Keratinocyte (primary cell): ENCODE measurements around the gene UCK2. TPM values are rescaled to one million over a fixed set of nuclear protein-coding genes. Genes with fewer than 3 reads are reported as not detected.

ENCODE experiments used
- DNase-seq: peaks from one replicate; pipeline ENCODE4 v3.0.0-alpha.2; 2011; ENCODE audit warnings: low read depth, missing footprints, low spot score
- FAIRE-seq: peaks from 2 replicates; lab custom pipeline; 2011; peaks lifted over from hg19 to GRCh38; lab: Jason Lieb, UNC
- H2AFZ ChIP-seq: 2 replicates; pipeline ENCODE4 v1.6.0; 2012; ENCODE audit warnings: low read length, control low read depth, inconsistent platforms; ENCODE audit not compliant: control insufficient read depth
- H3K27ac ChIP-seq: 2 replicates; pipeline ENCODE4 v1.5.1; 2011; ENCODE audit warnings: low read length; ENCODE audit not compliant: control insufficient read depth, insufficient read depth
- H3K27me3 ChIP-seq: 3 replicates; pipeline ENCODE4 v1.6.0; 2011; ENCODE audit warnings: low read length; ENCODE audit not compliant: control insufficient read depth, insufficient read depth; ENCODE audit errors: extremely low read depth
- H3K36me3 ChIP-seq, 2 experiments: 2 replicates in 1 of 2; 3 replicates in 1 of 2; pipeline ENCODE4 v1.5.1; 2011; ENCODE audit warnings: low read length in 2 of 2, mild to moderate bottlenecking in 1 of 2; ENCODE audit not compliant: control insufficient read depth in 2 of 2, insufficient read depth in 2 of 2; ENCODE audit errors: extremely low read depth in 1 of 2
- H3K4me1 ChIP-seq: 3 replicates; pipeline ENCODE4 v1.5.1; 2011; ENCODE audit warnings: low read length; ENCODE audit not compliant: control insufficient read depth, insufficient read depth; ENCODE audit errors: extremely low read depth
- H3K4me2 ChIP-seq: 3 replicates; pipeline ENCODE4 v1.6.0; 2011; ENCODE audit warnings: low read depth, low read length; ENCODE audit not compliant: control insufficient read depth, insufficient read depth; ENCODE audit errors: extremely low read depth
- H3K4me3 ChIP-seq, 3 experiments: fragments of 200-600 bp in 1 of 3; sonication (generic) in 1 of 3; 2 replicates in 2 of 3; 3 replicates in 1 of 3; pipeline ENCODE4 v1.5.1; 2011 to 2016; ENCODE audit warnings: low read length in 3 of 3, mild to moderate bottlenecking in 3 of 3, control low read depth in 2 of 3, inconsistent platforms in 1 of 3, low read depth in 1 of 3, mixed read lengths in 1 of 3, mixed run types in 1 of 3, moderate library complexity in 1 of 3; ENCODE audit not compliant: control insufficient read depth in 2 of 3, insufficient read depth in 2 of 3; ENCODE audit errors: extremely low read depth in 1 of 3
- H3K79me2 ChIP-seq: 2 replicates; pipeline ENCODE4 v1.6.0; 2012; ENCODE audit warnings: low read length; ENCODE audit not compliant: control insufficient read depth, insufficient read depth
- H3K9ac ChIP-seq: 3 replicates; pipeline ENCODE4 v1.6.0; 2011; ENCODE audit warnings: low read length; ENCODE audit not compliant: control insufficient read depth, insufficient read depth; ENCODE audit errors: extremely low read depth
- H3K9me1 ChIP-seq: 3 replicates; pipeline ENCODE4 v1.6.0; 2011; ENCODE audit warnings: low read length; ENCODE audit not compliant: control insufficient read depth, insufficient read depth; ENCODE audit errors: extremely low read depth
- H3K9me3 ChIP-seq: 2 replicates; pipeline ENCODE4 v1.5.1; 2012; ENCODE audit warnings: low read depth, low read length; ENCODE audit not compliant: control insufficient read depth
- H4K20me1 ChIP-seq: 3 replicates; pipeline ENCODE4 v1.6.0; 2011; ENCODE audit warnings: low read length; ENCODE audit not compliant: control insufficient read depth, insufficient read depth; ENCODE audit errors: extremely low read depth
- EZH2 ChIP-seq: IDR thresholded peaks from one replicate; pipeline ENCODE4 v1.6.1; 2012; ENCODE audit warnings: inconsistent platforms, mild to moderate bottlenecking, low read length, moderate library complexity
- dilution Hi-C: fragments of 300-500 bp; cut with MboI; formaldehyde crosslinking; loops from one replicate; pipeline ENCODE4 v1.7.0; 2020; ENCODE audit warnings: low sequenced_read_pairs; ENCODE audit not compliant: extremely low pct_ligation_motif_present
- polyA plus RNA-seq, 5 experiments: library from polyadenylated mRNA; depleted of rRNA in 3 of 5; stranded (reverse) in 3 of 5; stranded (forward) in 1 of 5; unstranded in 1 of 5; fragments of >200 nt; gene quantifications; 1 replicate in 1 of 5; 2 replicates in 3 of 5; 3 replicates in 1 of 5; pipeline versions ENCODE4 v1.2.1 to v1.2.3, GENCODE V29; 2011 to 2012; ENCODE audit warnings: missing spikeins in 2 of 5, low read depth in 1 of 5, low replicate concordance in 1 of 5
- TF ChIP-seq, protein P1 (sequence below), 3 experiments: IDR thresholded peaks in 1 of 3; conservative IDR thresholded peaks in 1 of 3; optimal IDR thresholded peaks in 1 of 3; 2 replicates in 2 of 3; 3 replicates in 1 of 3; pipeline versions ENCODE3 to v1.5.1; 2011; ENCODE audit warnings: low read length in 3 of 3, mild to moderate bottlenecking in 3 of 3, moderate library complexity in 2 of 3, control low read depth in 1 of 3, inconsistent platforms in 1 of 3; ENCODE audit not compliant: insufficient read depth in 2 of 3; ENCODE audit errors: extremely low read depth in 1 of 3

The UCK2 gene
- polyA plus RNA-seq, 1 donor (not counting 4 experiments of a cell fraction or from before 2014, with no cell fraction given) = 71.9 TPM

GRCh38 chr1:165847486-165847885 lies 20.1 kb downstream of the UCK2 start:
- Histone ChIP-seq H3K4me2 (no peak overlapping the region), H3K27ac (no peak overlapping the region), H2AFZ (no peak overlapping the region), H3K9me1 (peaks cover 3% of the 10 kb centered on the region), H3K79me2 (peaks cover 89% of the 10 kb centered on the region), H3K4me1 (peaks cover 20% of the 10 kb centered on the region), H3K9me3 (no peaks in the 10 kb centered on the region), H4K20me1 (peaks cover 42% of the 10 kb centered on the region), H3K9ac (no peak overlapping the region), H3K27me3 (no peaks in the 10 kb centered on the region), H3K4me3 (no peak overlapping the region), H3K36me3 (peaks cover 0 to 2% of the 10 kb centered on the region in 2 experiments)
- no peak for DNase-seq
- FAIRE-seq = no peak
- TF ChIP-seq EZH2 = no peak
- TF ChIP-seq, protein P1, sequence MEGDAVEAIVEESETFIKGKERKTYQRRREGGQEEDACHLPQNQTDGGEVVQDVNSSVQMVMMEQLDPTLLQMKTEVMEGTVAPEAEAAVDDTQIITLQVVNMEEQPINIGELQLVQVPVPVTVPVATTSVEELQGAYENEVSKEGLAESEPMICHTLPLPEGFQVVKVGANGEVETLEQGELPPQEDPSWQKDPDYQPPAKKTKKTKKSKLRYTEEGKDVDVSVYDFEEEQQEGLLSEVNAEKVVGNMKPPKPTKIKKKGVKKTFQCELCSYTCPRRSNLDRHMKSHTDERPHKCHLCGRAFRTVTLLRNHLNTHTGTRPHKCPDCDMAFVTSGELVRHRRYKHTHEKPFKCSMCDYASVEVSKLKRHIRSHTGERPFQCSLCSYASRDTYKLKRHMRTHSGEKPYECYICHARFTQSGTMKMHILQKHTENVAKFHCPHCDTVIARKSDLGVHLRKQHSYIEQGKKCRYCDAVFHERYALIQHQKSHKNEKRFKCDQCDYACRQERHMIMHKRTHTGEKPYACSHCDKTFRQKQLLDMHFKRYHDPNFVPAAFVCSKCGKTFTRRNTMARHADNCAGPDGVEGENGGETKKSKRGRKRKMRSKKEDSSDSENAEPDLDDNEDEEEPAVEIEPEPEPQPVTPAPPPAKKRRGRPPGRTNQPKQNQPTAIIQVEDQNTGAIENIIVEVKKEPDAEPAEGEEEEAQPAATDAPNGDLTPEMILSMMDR (optimal IDR thresholded peaks at IDR 0.05 in 1 of 3, IDR thresholded peaks at IDR 0.05 in 1 of 3, conservative IDR thresholded peaks at IDR 0.05 in 1 of 3; ENCODE audit: extremely low read depth in 1 of 3, insufficient read depth in 2 of 3, low read length in 3 of 3) = no peak
- dilution Hi-C loops = no loop called here

DNA sequence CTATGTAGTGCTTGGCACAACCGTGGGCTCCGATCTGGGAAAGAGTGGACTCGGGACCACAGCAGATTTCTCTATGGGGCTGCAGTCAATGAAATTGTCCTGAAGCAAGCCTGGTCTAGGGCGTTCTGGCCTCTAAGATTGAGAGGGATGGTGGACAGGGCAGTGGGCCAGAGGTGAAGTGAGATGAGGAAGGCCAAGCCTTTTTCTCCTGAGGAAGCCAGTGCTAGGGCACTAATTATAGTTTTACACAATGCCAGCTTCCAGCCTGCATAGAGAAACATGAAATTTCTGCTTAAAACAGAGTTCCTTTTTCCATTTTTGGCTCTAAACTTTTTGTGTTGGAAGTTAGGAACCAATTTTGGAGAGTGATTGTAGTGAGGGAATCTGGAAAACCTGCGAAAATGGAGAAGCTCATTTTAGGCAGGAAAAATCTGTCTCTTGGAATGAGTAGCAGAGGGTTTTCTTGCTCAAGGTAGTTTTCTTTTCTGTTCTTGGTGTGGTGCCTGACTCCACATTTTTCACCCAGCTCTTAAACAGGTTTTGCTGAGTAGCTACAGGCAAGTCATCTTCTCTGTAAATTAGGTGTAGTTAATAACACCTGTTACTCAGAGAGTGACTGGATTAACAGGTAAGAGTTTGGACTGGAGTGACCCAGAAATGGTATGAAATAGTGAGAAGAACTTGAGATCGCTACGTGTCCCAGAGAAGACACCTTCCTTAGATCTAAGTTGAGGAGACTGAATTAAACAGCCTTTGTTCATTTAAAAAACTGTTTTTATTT lies 22.1 kb downstream of the UCK2 start:
- H4K20me1 ChIP-seq = peaks cover 34% of the 10 kb centered on the region
- H3K9ac ChIP-seq = no peak overlapping the region
- peaks cover 88% of the 10 kb centered on the region for H3K79me2 ChIP-seq
- H3K27me3 ChIP-seq = no peaks in the 10 kb centered on the region
- H3K4me3 ChIP-seq = no peak overlapping the region
- H3K4me2 ChIP-seq = no peak overlapping the region
- TF ChIP-seq, protein P1 (optimal IDR thresholded peaks at IDR 0.05 in 1 of 3, IDR thresholded peaks at IDR 0.05 in 1 of 3, conservative IDR thresholded peaks at IDR 0.05 in 1 of 3; ENCODE audit: extremely low read depth in 1 of 3, insufficient read depth in 2 of 3, low read length in 3 of 3) = no peak
- TF ChIP-seq EZH2 = no peak
- H2AFZ ChIP-seq = no peak overlapping the region
- no peak for FAIRE-seq
- H3K9me3 ChIP-seq = no peaks in the 10 kb centered on the region
- dilution Hi-C loops = no loop called here
- peaks cover 0 to 2% of the 10 kb centered on the region in 2 experiments for H3K36me3 ChIP-seq
- peaks cover 3% of the 10 kb centered on the region for H3K9me1 ChIP-seq
- H3K4me1 ChIP-seq = peaks cover 25% of the 10 kb centered on the region
- no peak for DNase-seq
- no peak overlapping the region for H3K27ac ChIP-seq
